ENCODE measurements around the gene TRIO.
A peak's percentile ranks its signal among the peaks of the same experiment; 100 is the strongest.

TRIO gene

DNA sequence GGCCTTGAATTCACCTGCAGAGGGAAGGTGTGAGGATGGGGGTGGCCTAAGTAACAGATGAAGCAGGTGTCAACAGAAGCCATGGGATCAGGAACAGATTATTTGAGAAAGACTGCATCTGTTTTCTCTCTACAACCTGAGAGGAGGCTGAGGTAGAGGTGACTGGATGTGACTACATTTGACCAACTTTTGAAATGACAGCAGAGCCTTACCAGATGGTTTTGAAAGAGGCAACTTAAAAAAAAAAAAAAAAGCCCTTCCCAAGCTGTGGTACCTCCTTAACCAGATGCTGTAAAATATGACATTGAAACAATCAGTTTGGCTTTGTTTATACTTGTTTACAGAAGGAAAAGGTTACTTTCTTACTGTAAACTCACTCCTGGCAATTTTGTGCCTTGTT lies 108.6 kb downstream of the TRIO start:
- no peak for DNase-seq (ENCODE audit: low read depth)
- TF ChIP-seq, protein P1, sequence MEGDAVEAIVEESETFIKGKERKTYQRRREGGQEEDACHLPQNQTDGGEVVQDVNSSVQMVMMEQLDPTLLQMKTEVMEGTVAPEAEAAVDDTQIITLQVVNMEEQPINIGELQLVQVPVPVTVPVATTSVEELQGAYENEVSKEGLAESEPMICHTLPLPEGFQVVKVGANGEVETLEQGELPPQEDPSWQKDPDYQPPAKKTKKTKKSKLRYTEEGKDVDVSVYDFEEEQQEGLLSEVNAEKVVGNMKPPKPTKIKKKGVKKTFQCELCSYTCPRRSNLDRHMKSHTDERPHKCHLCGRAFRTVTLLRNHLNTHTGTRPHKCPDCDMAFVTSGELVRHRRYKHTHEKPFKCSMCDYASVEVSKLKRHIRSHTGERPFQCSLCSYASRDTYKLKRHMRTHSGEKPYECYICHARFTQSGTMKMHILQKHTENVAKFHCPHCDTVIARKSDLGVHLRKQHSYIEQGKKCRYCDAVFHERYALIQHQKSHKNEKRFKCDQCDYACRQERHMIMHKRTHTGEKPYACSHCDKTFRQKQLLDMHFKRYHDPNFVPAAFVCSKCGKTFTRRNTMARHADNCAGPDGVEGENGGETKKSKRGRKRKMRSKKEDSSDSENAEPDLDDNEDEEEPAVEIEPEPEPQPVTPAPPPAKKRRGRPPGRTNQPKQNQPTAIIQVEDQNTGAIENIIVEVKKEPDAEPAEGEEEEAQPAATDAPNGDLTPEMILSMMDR (conservative IDR thresholded peaks at IDR 0.05; ENCODE audit: low read depth, low read length): no peak
- no peak overlapping the region for H3K4me3 ChIP-seq (ENCODE audit: low read depth, low read length)

DNA sequence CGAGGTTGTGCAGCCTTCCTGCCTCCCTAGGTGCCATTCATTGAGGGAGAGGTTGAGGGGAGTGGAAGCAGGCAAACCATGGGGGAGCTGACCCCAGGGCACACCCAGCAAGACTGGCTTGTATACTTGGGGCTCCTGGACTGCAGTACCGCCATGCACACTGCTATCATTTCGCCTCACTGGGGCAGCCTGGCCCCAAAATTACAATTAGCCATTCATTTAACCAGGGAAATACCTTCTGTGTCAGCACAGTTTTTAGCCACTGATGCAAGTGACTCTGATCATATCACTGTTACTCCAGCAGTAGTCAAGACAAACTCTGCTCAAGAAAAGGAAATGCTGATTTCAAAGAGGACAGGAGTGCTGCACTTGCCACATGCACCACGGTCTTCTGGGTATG lies 109.7 kb downstream of the TRIO start:
- DNase-seq (ENCODE audit: low read depth): no peak
- no peak overlapping the region for H3K4me3 ChIP-seq (ENCODE audit: low read depth, low read length)
- TF ChIP-seq, protein P1 (conservative IDR thresholded peaks at IDR 0.05; ENCODE audit: low read depth, low read length): no peak

DNA sequence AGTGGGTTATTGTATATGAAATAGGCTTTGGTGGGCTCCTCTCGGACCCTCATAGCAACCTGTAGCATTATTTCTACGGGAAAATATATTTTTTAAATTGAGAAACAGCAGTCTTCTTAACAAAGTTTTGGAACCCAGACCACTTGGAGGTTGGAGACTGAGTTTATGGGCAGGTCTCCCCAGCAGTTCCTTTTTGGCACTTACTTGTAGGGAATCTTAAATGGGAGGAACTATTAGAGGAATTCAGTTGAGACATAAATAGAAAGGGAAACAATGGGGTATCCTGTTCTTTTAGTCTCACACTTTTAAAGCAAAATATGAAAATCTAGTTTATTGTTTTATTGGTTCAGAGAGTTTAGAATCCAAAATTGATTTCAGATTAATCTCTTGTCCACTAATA lies 111.5 kb downstream of the TRIO start:
- TF ChIP-seq, protein P1 (conservative IDR thresholded peaks at IDR 0.05; ENCODE audit: low read depth, low read length): no peak
- no peak for DNase-seq (ENCODE audit: low read depth)
- H3K4me3 ChIP-seq (ENCODE audit: low read depth, low read length): no peak overlapping the region

DNA sequence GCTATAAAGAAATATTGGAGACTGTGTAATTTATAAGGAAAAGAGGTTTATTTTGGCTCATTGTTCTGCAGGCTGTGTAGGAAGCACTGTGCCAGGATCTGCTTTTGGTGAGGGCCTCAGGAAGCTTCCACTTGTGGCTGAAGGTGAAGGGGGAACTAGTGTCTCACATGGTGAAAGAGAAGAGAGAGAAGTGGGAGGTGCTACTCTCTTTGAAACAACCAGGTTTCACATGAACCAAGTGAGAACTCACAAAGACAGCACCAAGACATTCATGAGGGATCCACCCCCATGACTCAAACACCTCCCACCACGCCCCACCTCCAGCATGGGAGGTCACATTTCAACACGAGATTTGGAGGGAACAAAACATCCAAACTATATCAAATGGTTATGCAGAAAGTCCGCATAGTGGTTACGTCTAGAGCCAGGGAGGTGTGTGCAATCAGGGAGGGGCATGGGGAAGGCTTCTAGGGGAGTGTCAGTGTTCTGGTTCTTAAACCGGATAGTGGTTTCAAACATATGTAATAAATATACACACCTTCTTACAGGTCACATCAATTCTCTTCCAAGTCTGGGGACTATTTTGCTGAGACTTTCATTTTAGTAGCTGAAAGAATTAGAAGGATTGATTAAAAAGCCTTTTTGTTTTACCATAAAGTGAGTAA lies 113.0 kb downstream of the TRIO start:
- no peak for DNase-seq (ENCODE audit: low read depth)
- TF ChIP-seq, protein P1 (conservative IDR thresholded peaks at IDR 0.05; ENCODE audit: low read depth, low read length): no peak
- no peak overlapping the region for H3K4me3 ChIP-seq (ENCODE audit: low read depth, low read length)

DNA sequence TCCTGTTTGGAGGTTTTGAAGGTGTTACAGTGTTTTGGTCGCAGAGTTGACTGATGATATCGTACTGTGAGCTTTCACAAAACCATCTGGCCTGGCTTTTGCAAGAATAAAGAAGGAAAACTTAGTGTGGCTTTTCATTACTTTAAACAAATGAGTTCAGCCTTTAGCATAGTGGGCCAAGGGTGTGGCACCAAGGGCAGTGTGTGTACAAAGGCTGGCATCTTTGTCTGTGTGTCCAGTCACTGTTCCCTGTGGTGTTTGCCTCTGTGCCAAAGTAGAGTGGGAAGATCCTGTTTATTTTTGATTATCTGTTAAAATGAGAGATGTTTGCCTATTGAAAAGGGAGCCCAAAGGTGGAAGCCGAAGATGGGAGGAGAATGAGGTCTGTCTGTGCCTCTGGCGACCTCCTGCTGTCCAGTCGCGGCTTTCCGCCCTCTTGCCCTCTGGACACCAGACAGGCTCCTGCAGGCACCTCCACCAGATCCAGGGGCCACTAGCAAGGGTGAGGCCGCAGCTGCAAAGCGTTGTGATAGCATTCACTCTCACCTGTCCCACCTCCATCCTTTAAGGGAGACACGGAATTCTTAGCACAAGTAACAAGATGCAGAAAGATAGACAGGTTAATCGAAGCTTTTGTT lies 113.7 kb downstream of the TRIO start:
- no peak for DNase-seq (ENCODE audit: low read depth)
- TF ChIP-seq, protein P1 (conservative IDR thresholded peaks at IDR 0.05; ENCODE audit: low read depth, low read length): no peak
- H3K4me3 ChIP-seq (ENCODE audit: low read depth, low read length): no peak overlapping the region

DNA sequence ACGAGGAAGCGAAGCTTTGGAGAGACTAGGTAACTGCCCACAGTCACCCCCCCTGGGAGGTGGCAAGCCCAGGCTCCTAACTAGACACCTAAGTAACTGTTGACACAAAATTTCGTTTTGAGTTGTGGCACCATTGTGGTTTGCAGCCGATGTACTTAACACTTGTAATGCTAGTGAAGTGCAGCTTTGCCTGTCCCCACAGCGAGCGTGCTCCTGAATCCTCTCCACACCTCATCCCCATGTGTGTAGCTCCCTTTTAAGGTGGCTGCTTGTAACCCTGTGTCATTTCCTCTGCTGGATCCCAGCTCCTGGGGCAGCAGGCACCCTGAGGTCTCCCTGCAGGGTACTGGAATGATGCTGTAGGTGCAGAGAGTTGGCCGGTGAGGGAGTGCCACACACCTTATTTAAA lies 114.9 kb downstream of the TRIO start:
- DNase-seq (ENCODE audit: low read depth): no peak
- TF ChIP-seq, protein P1 (conservative IDR thresholded peaks at IDR 0.05; ENCODE audit: low read depth, low read length): no peak
- no peak overlapping the region for H3K4me3 ChIP-seq (ENCODE audit: low read depth, low read length)

DNA sequence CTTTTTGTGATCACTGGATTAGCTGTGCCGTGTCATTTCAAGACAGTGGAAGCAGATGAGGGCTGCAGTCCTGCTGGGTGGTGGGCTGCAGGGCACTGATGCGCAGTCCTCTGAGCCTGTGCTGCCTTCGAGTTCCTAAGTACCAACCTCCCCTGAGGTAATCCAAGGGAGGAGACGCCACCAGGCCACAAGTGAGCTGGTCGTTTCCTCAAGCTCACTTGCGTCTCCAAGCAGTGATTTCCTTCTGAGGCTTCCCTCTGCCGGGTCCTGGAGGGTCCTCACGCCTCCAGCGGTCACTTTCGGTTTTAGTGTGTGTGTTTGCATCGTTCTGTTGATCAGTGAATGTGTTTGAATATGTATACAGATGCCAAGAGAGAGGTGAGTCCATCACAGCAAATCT lies 115.7 kb downstream of the TRIO start:
- peak overlapping the region; percentile 32 for H3K4me3 ChIP-seq (ENCODE audit: low read depth, low read length)
- TF ChIP-seq, protein P1 (conservative IDR thresholded peaks at IDR 0.05; ENCODE audit: low read depth, low read length): peak; percentile 47
- peak; percentile 59 for DNase-seq (ENCODE audit: low read depth)

Measured in choroid plexus epithelial cell (primary cell).